Measurements from ENCODE around the gene FGF4. TPM values are rescaled to one million over a fixed set of nuclear protein-coding genes. Genes with fewer than 3 reads are reported as not detected.

FGF4 gene
- total RNA-seq, 1 donor from 2014 or later = not detected

DNA sequence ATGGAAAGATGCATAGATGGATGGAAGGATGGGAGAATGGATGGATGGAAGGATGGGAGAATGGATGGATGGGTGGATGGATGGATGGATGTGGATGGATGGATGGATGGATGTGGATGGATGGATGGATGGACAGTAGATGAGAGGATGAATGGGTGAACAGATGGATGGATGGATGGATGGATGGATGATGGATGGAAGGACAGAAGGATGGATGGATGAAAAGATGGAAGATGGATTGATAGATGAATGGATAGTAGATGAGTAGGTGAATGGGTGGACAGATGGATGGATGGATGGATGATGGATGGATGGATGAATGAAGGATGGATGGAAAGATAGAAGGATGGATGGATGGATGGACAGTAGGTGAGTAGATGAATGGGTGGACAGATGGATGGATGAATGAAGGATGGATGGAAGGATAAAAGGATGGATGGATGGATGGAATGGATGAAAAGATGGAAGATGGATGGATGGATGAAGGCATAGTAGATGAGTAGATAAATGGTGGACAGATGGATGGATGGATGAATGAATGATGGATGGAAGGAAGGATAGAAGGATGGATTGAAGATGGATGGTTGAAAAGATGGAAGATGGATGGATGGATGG, 28.6 kb upstream of the FGF4 start:
- no peak for DNase-seq (ENCODE audit: low spot score in 2 of 2)
- TF ChIP-seq, protein P1, sequence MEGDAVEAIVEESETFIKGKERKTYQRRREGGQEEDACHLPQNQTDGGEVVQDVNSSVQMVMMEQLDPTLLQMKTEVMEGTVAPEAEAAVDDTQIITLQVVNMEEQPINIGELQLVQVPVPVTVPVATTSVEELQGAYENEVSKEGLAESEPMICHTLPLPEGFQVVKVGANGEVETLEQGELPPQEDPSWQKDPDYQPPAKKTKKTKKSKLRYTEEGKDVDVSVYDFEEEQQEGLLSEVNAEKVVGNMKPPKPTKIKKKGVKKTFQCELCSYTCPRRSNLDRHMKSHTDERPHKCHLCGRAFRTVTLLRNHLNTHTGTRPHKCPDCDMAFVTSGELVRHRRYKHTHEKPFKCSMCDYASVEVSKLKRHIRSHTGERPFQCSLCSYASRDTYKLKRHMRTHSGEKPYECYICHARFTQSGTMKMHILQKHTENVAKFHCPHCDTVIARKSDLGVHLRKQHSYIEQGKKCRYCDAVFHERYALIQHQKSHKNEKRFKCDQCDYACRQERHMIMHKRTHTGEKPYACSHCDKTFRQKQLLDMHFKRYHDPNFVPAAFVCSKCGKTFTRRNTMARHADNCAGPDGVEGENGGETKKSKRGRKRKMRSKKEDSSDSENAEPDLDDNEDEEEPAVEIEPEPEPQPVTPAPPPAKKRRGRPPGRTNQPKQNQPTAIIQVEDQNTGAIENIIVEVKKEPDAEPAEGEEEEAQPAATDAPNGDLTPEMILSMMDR (IDR thresholded peaks at IDR 0.05) = no peak
- no peak overlapping the region for H3K27ac ChIP-seq
- H3K36me3 ChIP-seq = no peaks in the 10 kb centered on the region
- H3K9me3 ChIP-seq = no peaks in the 10 kb centered on the region
- H3K4me3 ChIP-seq = no peak overlapping the region
- H3K27me3 ChIP-seq = no peaks in the 10 kb centered on the region
- intact Hi-C loops (cut with DNase I) = no loop called here
- H3K4me1 ChIP-seq = no peaks in the 10 kb centered on the region

DNA sequence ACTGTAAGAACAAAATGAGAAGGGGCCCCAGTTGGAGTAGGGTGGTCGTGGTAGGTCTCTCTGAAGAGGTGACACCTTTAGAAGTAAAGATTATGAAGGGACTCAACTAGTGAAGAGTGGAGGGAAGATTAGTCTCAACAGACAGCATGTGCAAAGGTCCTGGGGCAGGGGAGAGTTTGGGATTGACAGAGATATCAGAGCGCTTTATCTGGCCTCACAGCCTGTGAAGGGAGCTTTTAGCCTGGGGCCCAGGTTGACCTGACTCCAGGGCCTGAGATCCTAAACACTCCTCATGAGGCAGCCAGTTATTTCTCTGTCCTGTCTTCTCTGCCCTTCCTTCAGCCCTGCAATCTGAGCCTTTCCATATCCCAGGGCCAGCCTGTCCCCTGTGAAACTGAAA, 27.9 kb upstream of the FGF4 start:
- DNase-seq (ENCODE audit: low spot score in 2 of 2) = no peak
- intact Hi-C loops (cut with DNase I) = no loop called here
- H3K27ac ChIP-seq = no peak overlapping the region
- H3K27me3 ChIP-seq = no peaks in the 10 kb centered on the region
- H3K9me3 ChIP-seq = no peaks in the 10 kb centered on the region
- TF ChIP-seq, protein P1 (IDR thresholded peaks at IDR 0.05) = no peak
- no peaks in the 10 kb centered on the region for H3K36me3 ChIP-seq
- no peaks in the 10 kb centered on the region for H3K4me1 ChIP-seq
- H3K4me3 ChIP-seq = no peak overlapping the region

DNA sequence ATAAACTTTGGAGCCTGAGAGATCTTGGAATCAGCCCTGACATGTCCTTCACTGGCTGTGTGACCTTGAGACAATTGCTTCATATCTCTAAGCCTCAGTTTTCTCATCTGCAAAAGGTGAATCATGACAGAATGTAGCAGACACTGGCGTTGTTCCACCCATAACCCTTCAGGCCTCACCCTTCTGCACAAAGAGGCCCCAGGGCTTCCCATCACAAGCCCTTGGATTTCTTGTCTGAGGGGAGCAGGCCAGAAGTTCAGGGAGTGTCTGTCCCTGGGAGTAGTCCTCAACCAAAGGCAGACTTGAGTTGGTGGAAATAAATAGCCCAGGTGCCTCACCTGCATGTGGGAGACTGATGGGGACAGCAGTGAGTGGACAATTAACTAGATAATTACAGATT, 27.4 kb upstream of the FGF4 start:
- Histone ChIP-seq H3K9me3 (no peaks in the 10 kb centered on the region), H3K27me3 (no peaks in the 10 kb centered on the region), H3K36me3 (no peaks in the 10 kb centered on the region), H3K27ac (no peak overlapping the region), H3K4me3 (no peak overlapping the region), H3K4me1 (no peaks in the 10 kb centered on the region)
- no peak for DNase-seq (ENCODE audit: low spot score in 2 of 2)
- intact Hi-C loops (cut with DNase I) = no loop called here
- TF ChIP-seq, protein P1 (IDR thresholded peaks at IDR 0.05) = no peak

DNA sequence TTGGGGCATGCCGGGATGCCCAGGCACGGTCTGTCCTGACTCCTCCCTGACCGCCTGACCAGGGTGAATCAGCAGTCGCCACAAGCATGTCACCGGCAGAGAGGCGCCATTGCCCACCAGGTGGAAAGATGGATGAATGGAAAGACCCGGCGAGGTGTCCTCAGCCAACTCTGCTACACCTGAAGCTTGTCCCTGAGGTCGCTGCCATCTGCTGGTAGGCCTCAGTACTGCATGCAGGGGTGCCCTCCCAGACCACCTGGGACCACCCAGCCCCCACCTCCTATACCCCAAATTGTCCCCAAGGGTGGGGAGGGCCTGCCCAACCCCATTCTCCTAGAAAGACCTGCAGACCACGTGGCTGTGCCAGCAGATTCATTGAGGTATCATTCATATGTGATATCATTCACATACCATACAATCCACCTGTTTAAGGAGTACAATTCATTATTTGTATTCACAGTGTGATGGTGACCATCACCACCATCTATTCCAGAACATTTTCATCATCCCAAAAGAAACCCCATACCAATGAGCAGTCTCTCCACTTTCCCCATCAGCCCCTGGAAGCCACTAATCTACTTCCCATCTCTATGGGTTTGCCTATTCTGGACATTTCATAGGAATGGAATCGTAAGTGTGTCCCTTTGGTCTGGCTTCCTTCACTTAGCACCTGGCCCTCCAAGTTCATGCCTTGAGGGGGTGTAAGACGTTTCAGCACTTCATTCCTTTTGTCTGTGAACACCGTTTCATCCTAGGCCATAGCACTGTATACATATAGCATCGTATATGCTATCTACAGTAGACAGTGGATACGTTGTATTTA, 26.6 kb upstream of the FGF4 start:
- H3K27me3 ChIP-seq = no peaks in the 10 kb centered on the region
- intact Hi-C loops (cut with DNase I) = no loop called here
- H3K4me3 ChIP-seq = no peak overlapping the region
- no peak overlapping the region for H3K27ac ChIP-seq
- DNase-seq (ENCODE audit: low spot score in 2 of 2) = no peak
- no peaks in the 10 kb centered on the region for H3K4me1 ChIP-seq
- no peaks in the 10 kb centered on the region for H3K9me3 ChIP-seq
- TF ChIP-seq, protein P1 (IDR thresholded peaks at IDR 0.05) = peak in 2 of 3 experiments; percentile 33 to 36
- H3K36me3 ChIP-seq = no peaks in the 10 kb centered on the region

DNA sequence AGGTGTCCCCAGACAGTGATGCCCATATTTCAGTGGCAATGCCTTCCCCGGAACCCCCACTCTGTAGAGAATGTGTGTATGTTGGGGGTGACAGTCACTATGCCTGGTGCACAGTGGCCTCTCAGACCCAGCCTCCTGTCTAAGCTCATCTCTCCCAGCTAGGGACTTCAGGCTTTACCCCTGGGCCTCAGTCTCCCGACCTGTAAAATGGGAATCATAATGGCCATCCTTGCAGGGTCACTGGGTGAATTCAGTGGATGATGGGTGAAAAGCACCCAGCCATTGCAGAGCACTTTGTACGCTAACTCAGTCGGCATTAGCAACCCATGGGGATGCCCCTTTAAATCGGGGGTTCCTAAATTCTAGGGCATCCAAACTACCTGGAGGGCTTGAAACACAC, 25.1 kb upstream of the FGF4 start:
- H3K36me3 ChIP-seq = no peaks in the 10 kb centered on the region
- intact Hi-C loops (cut with DNase I) = no loop called here
- no peak overlapping the region for H3K27ac ChIP-seq
- no peaks in the 10 kb centered on the region for H3K27me3 ChIP-seq
- H3K4me1 ChIP-seq = no peaks in the 10 kb centered on the region
- H3K4me3 ChIP-seq = no peak overlapping the region
- DNase-seq (ENCODE audit: low spot score in 2 of 2) = no peak
- TF ChIP-seq, protein P1 (IDR thresholded peaks at IDR 0.05) = no peak
- H3K9me3 ChIP-seq = no peaks in the 10 kb centered on the region

Measured in ascending aorta (tissue), 2 donors.